K562 (cell line): ENCODE measurements around the gene CDC123.

Source experiments
- ATF2 ChIP-seq: sonication (generic); formaldehyde crosslinking; IDR thresholded peaks from 2 replicates; pipeline ENCODE4 v1.8.1; 2022; ENCODE audit warnings: missing genetic modification reagents
- CTCF ChIP-seq, 3 experiments: IDR thresholded peaks in 2 of 3; conservative IDR thresholded peaks in 1 of 3; 2 replicates each; pipeline ENCODE4 v1.5.1; 2011 to 2012; ENCODE audit warnings: low read length in 3 of 3, mild to moderate bottlenecking in 3 of 3, control low read depth in 2 of 3, improper control_type of control experiment in 1 of 3, inconsistent platforms in 1 of 3, low read depth in 1 of 3, mixed read lengths in 1 of 3, moderate library complexity in 1 of 3; ENCODE audit not compliant: insufficient read depth in 2 of 3
- DACH1 ChIP-seq: fragments of 450-650 bp; IDR thresholded peaks from 2 replicates; pipeline ENCODE4 v1.6.1; 2018; ENCODE audit not compliant: partially characterized antibody
- ELF1 ChIP-seq: fragments of 200-800 bp; sonication (Bioruptor generic); IDR thresholded peaks from 2 replicates; pipeline ENCODE4 v1.6.1; 2016; ENCODE audit warnings: missing genetic modification characterization, missing compliant biosample characterization
- HLTF ChIP-seq: fragments of 450-650 bp; IDR thresholded peaks from 2 replicates; pipeline ENCODE4 v1.6.1; 2016
- ID3 ChIP-seq, 2 experiments: fragments of 250-450 bp in 1 of 2; fragments of 450-650 bp in 1 of 2; sonication (Bioruptor Pico) in 1 of 2; IDR thresholded peaks; 2 replicates each; pipeline versions ENCODE4 v1.6.1 to v1.8.0; 2016 to 2021; ENCODE audit warnings: mild to moderate bottlenecking in 2 of 2, moderate library complexity in 2 of 2, missing compliant biosample characterization in 1 of 2, missing genetic modification characterization in 1 of 2
- NCOA2 ChIP-seq, 2 experiments: fragments of 450-650 bp; IDR thresholded peaks; 2 replicates each; pipeline ENCODE4 v1.6.1; 2018; ENCODE audit warnings: mild to moderate bottlenecking in 2 of 2, moderate library complexity in 1 of 2; ENCODE audit not compliant: partially characterized antibody in 2 of 2
- NFIC ChIP-seq: fragments of 450-650 bp; IDR thresholded peaks from 2 replicates; pipeline ENCODE4 v1.6.1; 2017; ENCODE audit warnings: mild to moderate bottlenecking, inconsistent platforms
- NRF1 ChIP-seq, 2 experiments: fragments of 450-650 bp; IDR thresholded peaks in 1 of 2; conservative IDR thresholded peaks in 1 of 2; 2 replicates each; pipeline ENCODE4 v1.6.1; 2014; ENCODE audit warnings: mild to moderate bottlenecking in 2 of 2
- POLR2A ChIP-seq: fragments of 450-650 bp; conservative IDR thresholded peaks from 2 replicates; pipeline ENCODE4 v1.6.1; 2016
- POLR2H ChIP-seq: IDR thresholded peaks from 2 replicates; pipeline ENCODE4 v1.6.1; 2016; ENCODE audit warnings: missing genetic modification characterization, low read depth, mild to moderate bottlenecking, control low read depth, missing compliant biosample characterization, moderate library complexity
- RAD51 ChIP-seq: fragments of 450-650 bp; IDR thresholded peaks from 2 replicates; pipeline ENCODE4 v1.7.1; 2016; ENCODE audit warnings: low read depth, mild to moderate bottlenecking, borderline replicate concordance
- RBM22 ChIP-seq: fragments of 200-400 bp; formaldehyde crosslinking; IDR thresholded peaks from 2 replicates; pipeline ENCODE4 v1.6.1; 2018; ENCODE audit warnings: low read length, low read depth; ENCODE audit not compliant: poor library complexity, severe bottlenecking
- THAP7 ChIP-seq: fragments of 250-450 bp; sonication (Bioruptor Pico); IDR thresholded peaks from 2 replicates; pipeline ENCODE4 v1.5.0; 2021

- no peak for TF ChIP-seq ID3 (CRISPR knock-in tag; IDR thresholded peaks at IDR 0.05)
- no peak for TF ChIP-seq ID3 (tag; IDR thresholded peaks at IDR 0.05)
- TF ChIP-seq THAP7 (CRISPR knock-in tag), result no peak
- no peak for TF ChIP-seq CTCF (IDR thresholded peaks at IDR 0.05 in 2 of 3, conservative IDR thresholded peaks at IDR 0.05 in 1 of 3; ENCODE audit: insufficient read depth in 2 of 3, low read depth in 1 of 3, low read length in 3 of 3)
- TF ChIP-seq POLR2H, result no peak
- no peak for TF ChIP-seq DACH1
- no peak for TF ChIP-seq RAD51
- no peak for TF ChIP-seq HLTF
- no peak for TF ChIP-seq POLR2A
- TF ChIP-seq NRF1 (conservative IDR thresholded peaks at IDR 0.05 in 1 of 2, IDR thresholded peaks at IDR 0.05 in 1 of 2), result no peak
- TF ChIP-seq RBM22, result no peak
- TF ChIP-seq NFIC, result no peak
- TF ChIP-seq NCOA2 (IDR thresholded peaks at IDR 0.05; ENCODE audit: partially characterized antibody in 2 of 2), result no peak
- no peak for TF ChIP-seq ELF1 (tag)
- TF ChIP-seq ATF2 (CRISPR knock-in tag), result no peak
Measured at GRCh38 chr10:12164085-12164484, 31.9 kb upstream of the CDC123 start.
